ENCODE results near the gene TRMT2A.
A peak's percentile ranks its signal among the peaks of the same experiment; 100 is the strongest.
"Not testable (repeated sequence)": the region's sequence is repeated elsewhere in the genome, so short reads cannot be mapped to it uniquely, and the experiment has no call there.

TRMT2A gene, protein sequence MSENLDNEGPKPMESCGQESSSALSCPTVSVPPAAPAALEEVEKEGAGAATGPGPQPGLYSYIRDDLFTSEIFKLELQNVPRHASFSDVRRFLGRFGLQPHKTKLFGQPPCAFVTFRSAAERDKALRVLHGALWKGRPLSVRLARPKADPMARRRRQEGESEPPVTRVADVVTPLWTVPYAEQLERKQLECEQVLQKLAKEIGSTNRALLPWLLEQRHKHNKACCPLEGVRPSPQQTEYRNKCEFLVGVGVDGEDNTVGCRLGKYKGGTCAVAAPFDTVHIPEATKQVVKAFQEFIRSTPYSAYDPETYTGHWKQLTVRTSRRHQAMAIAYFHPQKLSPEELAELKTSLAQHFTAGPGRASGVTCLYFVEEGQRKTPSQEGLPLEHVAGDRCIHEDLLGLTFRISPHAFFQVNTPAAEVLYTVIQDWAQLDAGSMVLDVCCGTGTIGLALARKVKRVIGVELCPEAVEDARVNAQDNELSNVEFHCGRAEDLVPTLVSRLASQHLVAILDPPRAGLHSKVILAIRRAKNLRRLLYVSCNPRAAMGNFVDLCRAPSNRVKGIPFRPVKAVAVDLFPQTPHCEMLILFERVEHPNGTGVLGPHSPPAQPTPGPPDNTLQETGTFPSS

DNA sequence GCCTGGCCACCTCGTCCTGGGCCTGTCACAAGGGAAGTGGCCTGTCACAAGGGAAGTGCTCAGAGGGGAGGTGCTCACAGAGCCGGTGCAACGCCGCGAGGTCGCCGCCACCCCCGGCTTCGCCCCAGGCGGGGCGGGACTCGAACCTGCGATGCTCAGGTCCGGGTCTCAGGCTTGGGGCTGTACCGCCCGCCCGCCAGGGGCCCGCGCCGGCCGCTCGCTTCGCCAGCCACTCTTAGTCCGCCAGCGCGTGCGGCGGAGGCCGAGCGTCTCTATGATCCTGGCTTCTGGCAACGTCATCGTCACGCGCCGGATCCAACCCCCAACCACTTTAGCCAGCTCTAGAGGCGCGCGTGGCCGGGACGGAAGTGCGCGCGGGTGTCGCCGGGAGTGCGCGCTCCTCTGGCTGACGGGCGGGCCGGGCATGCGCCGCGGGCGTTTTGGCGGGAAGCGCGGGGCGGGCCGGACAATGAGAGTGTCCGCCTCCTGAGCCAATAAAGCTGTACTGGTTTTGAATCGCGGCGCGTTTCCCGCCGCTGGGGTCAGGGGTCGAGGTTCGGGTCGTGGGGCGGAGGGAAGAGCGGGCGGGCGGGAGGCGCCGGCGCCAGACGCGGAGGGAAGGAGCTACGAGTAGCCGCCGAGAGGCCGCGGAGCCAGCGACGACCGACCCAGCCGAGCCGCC, at the start of gene TRMT2A:
TRMT2A (minus strand) TSS at position 276 of the 682 bp plus-strand sequence. CDS start 320 bp downstream, outside the sequence.
- DNase-seq (ENCODE audit: low read depth) = peak; percentile 88

DNA sequence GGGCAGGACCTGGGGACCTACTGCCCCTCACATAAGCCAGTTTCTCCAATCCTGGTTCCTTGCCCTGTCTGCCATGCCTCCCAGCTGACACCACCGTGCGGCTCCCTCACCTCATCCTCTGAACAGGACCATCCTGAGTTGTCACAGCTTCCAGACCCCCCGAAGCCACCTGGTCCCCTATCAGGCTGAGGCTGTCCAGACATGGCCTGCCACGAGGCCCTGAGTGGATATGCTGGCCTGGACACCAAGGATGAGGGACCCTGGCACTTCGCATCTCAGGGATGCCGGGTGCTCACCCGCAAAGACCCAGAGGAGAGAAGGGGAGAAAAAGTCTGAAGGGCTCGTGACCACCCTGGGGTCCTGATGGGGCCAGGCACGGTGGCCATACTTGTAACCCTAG, 49.7 kb upstream of the TRMT2A start:
- no peak for DNase-seq (ENCODE audit: low read depth)

DNA sequence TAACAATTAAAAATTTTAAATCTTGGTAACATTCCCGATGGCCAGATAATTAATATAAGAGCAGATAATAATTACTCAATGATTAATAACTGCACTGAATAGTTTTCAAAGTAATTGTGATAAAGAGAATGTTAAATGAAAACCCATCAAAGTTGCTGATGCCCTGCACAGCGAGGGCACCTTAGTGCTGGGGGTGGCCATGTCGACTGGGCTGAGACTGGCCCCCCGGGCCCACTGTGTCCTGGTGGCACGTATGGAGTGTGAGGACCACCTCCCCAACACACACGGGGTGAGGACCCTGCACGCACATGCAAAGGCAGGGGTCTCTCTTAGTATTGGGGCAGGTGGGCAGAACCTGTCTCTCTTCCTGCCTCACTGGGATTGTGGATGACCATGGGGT, 48.9 kb upstream of the TRMT2A start:
- no peak for DNase-seq (ENCODE audit: low read depth)

DNA sequence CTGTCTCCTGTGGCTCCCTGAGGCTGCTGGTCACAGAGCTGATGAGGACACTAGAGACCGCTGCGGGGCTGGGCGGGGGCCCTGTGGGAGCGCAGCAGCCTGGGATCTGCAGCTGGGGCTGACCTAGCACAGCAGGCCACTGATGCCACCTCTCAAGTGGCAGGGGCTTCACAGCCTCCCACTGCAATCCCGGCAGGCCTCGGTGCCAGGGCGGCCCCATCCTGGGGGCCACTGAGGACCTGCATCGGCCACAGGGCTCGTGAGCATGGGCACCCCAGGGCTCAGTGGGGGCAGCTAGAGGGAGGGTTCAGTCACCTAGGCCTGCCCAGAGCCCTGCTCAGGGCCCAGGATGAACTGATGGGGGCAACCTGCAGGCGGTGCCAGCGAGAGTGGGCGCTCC, 48.4 kb upstream of the TRMT2A start:
- no peak for DNase-seq (ENCODE audit: low read depth)

DNA sequence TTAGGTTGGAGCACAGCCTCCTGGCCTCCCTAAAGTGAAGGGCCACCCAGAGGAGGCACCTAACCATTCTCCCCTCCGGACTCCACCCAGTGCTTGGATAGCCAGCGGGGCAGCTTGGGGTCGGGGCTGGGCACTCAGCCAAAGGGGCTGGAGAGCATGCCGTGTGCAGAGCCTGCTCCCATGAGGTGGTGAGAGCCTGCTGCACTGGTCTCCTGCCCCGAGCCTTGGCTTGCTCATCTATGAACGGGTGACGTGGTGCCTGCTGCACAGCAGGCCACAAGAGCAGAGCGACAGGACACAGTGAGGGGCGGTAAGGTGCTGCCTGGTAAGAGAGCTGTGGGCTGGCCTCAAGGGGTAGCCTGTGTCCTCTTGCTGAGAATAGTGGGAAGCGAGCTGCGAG, 47.8 kb upstream of the TRMT2A start:
- no peak for DNase-seq (ENCODE audit: low read depth)

DNA sequence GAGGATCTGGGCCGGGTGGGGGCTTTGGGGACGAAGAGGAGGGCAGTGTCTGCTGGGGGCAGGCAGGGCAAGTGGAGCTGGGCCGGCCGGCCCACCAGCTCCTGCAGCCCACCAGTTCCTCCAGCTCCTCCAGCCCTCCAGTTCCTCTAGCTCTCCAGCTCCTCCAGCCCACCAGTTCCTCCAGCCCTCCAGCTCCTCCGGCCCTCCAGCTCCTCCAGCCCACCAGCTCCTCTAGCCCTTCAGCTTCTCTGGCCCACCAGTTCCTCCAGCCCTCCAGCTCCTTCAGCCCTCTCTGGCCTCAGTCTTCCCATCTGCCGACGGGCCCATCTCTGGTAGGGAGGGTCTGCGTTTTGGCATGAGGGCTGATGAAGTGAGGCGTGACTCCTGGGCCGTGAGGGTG, 43.0 kb upstream of the TRMT2A start:
- DNase-seq (ENCODE audit: low read depth) = no peak

DNA sequence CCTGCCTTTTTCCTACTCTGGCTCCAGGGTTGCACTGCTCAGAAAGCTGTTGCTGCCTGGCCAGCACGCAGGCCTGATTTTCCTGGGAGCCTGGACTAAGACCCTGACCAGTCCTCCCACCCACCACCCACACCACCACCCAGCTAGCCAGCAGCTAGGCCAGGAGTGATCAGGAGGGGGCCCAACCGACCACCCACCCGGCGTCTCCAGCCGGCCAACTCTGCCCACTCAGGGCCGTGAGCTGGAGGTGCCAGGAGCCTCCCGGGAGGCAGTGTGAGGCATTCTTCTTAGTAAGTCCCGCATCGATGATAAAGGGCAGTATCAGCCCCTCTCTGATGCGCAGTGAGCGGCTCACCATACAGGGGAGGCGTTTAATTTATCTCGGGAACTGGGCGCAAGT, 42.5 kb upstream of the TRMT2A start:
- DNase-seq (ENCODE audit: low read depth) = not testable (repeated sequence)

DNA sequence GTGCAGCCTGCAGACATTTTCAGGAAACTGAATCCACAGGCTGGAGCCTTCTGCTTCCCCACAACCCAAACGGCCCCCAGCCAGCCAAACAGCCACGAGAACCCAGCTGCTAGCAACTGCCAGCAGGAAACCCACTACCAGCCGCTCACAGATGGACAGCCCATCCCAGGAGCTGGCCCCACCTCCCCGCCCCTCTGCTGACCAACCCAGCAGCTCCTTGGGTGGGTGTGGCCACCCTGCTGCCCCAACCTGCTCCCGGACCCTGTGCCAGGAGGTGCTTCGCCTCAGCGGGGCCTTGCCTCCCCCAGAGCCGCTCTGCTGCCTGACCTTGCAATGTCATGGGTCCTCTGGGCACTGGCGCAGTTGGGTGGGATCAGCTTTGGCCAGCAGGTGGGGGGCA, 42.0 kb upstream of the TRMT2A start:
- DNase-seq (ENCODE audit: low read depth) = no peak

DNA sequence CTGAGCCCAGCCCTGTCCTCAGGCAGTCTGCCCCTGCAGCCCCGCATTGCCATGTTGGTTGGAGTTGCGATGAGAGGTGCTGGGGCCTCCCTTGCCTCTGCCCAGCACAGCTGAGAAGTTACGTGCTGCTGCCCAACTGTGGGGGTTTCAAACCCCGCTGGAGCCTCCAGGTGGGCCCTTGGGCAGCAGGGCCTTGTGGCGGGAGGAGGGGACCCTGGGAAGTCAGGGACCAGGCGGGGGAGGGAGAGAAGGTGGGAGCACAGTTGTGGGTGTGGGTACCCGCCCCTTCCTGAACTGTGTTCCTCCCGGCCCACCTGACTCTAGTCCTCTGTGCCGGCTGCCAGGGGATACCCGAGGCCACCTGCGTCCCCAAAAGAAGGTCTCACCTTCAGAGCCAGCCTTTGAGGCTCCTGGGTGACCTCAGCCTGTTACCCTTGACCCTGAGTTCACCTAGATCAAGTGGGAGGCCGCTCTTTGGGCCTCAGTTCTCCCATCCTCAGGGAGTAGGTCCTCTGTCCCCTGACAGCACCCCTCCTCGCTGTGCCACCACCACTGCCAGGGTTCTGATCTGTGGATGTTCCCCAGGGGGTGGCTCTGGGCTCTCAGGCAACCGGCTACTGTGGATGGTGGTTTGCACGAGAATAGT, 41.5 kb upstream of the TRMT2A start:
- no peak for DNase-seq (ENCODE audit: low read depth)

DNA sequence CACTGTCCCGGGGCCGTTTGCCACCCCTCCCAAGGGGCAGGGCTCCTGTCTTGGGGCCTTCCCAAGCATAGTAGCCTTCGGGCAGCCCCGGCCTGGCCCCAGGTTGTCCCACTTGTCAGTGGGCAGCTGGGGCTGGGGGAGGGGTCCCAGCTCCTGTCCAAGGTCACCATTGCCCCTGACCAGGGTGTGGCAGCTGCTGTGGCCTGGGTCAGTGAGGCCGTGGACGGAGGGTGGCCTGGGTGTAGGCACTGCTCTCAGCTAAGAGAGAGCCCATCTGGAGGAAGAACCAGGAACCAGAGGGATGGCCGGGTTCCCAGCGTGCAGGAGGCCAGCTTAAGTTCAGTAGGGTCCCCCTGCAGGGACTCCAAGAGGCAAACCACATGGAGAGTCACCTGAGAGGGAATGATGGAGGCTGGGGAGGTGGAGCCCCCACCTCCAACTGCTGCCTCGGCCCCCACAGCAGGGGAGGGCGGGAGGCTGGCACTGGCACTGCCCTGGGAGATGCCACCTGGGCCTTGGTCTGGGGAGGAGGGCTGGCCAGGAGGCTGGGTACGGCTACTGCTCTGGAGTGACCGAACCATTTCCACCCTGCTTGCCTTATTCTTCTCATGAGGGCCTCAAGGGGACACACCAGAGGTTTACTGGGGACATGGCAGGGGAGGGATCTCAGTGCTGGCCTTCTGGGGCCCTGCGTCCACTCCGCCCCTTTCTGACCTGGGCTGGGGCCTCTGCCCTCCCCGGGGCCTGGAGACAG, 40.6 kb upstream of the TRMT2A start:
- DNase-seq (ENCODE audit: low read depth) = no peak

DNA sequence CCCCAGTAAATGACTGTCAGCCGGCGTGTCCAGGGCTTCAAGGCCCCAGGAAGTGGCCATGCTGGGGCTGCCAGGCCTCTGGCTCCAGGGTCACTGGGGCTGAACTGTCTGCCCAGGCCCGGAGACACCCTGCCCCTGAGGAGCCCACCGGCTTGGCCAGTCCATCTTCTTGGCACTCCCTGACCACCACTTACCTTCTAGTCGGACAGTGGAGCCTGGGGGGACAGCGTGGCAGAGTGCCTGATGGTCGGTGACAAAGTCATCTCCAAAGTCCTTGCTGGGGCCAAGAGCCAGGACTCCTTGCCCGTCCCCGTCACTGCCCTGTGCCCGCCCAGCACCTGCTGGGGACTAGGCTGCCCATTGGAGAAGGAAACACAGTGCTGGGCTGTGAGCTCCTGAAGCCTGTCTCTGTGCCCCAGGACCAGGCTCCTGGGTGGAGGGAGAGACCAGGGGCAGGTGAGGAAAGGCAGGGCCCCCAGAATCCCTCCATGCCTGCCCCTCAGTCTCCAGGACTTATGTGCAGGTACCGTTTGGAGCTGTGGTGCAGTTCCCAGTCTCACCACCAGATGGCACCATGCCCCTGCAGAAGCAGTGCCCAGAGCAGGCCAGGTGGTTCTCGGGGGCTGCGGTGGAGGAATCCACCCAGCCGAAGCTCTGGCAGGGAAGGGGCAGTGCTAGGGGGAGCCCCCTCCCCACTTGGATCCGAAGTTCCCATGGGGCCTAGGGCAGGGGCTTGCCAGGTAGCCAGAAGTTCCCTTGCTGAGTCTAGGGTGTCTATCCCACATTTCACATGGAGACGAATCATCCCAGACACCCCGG, 39.8 kb upstream of the TRMT2A start:
- DNase-seq (ENCODE audit: low read depth) = peak; percentile 15

DNA sequence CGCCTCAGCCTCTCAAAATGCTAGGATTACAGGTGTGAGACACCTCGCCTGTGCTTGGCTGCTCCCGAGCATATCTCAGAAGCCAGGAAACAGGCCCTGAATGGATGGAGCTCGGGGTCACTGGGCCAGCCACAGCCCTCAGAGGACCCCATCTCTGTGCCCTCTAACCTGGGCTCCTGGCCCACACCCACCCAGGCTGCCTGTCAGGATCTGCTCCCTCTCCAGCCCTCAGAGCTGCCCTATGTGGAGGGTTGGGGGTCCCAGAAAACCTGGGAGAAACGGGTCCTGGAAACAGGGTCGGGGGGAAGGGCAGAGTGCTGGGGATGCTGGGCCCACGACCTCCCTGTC, 39.0 kb upstream of the TRMT2A start:
- DNase-seq (ENCODE audit: low read depth) = no peak

DNA sequence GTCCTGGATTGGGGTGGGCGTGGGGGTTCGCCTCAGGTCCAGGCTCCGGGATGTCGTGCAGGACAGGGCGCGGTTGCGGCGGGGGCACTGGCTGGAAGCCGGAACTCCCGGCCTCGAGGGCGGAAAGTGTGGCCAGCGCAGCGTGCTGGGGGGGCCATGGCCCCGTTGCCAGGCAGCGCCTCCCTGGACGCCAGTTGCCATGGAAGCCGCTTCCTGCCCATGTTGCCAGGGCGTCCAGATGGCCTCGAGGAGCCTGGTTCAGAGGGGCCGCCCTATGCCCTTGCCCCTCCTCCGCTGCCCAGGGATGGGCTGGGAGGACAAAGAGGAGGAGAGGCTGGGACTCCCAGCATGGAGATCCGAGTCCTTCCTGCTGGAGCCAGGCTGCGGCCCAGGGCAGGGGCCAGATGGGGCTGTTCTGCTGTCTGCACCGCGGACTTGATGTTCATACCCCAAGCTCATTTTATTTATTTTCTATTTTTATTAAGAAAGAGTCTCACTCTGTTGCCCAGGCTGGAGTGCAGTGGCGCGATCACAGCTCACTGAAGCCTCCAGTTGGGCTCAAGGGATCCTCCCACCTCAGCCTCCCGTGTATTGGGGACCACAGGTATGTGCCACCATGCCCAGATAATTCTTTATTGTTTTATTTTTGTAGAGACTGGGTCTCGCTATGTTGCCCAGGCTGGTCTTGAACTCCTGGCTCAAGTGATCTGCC, 38.5 kb upstream of the TRMT2A start:
- no peak for DNase-seq (ENCODE audit: low read depth)

DNA sequence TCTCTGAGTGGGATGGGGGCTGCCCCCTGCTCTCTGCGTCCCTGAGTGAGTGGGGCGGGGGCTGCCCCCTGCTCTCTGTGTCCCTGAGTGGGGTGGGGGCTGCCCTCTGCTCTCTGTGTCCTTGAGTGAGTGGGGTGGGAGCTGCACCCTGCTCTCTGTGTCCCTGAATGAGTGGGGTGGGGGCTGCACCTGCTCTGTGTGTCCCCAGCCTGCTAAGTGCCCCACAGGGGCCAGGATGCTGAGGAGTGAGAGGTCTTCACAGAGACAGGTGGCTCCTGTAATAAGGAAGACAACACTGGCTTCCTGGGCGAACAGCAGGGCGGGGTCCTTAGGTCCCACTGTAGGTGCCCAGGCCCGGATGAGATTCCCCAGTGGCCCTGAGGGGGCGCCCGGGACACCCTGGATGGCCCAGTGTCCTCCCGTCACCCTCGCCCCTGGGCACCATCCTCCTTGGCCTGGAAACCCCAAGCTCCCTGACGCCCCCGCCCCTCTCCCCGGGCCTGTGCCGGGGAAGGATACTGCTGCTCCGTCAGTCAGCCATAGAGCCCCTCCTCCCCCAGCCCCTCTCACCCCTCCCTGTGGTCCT, 37.7 kb upstream of the TRMT2A start:
- DNase-seq (ENCODE audit: low read depth) = no peak

DNA sequence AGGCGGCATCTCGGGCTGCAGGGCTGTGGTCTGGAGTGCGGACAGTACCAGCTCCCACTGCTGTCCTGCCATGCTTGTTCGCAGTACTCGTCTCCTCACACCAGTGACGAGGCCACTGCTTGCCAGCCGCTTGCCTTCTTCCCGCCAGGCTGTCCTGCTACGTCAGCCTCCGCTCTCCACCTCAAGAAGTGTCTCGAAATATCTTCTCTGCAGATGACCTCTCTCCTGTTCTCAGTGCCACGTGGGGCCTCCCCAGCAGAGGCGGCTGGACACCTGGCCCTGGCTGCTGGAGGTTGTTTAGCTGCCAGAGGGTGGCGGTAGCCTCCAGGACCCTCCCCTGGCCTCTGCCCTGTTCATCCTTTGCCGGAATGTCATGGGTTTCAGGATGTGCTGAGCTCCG, 36.9 kb upstream of the TRMT2A start:
- no peak for DNase-seq (ENCODE audit: low read depth)

DNA sequence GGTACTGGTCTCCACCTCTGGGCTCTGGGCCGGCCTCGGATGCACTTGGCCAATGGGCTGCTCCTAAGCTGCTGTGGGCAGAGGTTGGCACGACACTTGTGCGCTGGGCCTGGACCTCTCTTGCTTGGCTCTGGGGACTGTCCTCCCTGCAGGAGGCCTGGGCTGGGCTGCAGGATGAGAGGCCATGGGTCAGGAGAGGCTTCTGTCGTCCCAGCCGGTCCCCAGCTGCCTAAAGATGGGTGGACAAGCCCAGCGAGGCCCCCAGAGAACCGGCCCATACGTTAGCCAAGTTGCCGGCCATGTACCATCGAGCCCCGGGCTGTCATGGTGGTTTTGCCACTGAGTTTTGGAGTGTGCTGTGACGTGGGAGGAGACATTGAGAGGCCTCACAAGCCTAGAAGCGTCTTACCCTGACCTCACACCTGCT, 35.5 kb upstream of the TRMT2A start:
- DNase-seq (ENCODE audit: low read depth) = no peak

DNA sequence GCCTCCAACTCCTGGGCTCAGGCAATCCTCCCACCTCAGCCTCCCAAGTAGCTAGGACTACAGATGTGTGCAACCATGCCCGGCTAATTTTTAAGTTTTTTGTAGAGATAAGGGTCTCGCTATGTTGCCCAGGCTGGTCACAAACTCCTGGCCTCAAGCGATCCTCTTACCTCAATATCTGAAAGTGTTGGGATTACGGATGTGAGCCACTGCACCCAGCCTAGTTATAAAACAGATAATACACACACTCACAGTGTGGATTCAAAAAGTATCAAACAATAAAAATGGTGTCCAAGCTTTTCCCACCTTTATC, 34.2 kb upstream of the TRMT2A start:
- DNase-seq (ENCODE audit: low read depth) = no peak

DNA sequence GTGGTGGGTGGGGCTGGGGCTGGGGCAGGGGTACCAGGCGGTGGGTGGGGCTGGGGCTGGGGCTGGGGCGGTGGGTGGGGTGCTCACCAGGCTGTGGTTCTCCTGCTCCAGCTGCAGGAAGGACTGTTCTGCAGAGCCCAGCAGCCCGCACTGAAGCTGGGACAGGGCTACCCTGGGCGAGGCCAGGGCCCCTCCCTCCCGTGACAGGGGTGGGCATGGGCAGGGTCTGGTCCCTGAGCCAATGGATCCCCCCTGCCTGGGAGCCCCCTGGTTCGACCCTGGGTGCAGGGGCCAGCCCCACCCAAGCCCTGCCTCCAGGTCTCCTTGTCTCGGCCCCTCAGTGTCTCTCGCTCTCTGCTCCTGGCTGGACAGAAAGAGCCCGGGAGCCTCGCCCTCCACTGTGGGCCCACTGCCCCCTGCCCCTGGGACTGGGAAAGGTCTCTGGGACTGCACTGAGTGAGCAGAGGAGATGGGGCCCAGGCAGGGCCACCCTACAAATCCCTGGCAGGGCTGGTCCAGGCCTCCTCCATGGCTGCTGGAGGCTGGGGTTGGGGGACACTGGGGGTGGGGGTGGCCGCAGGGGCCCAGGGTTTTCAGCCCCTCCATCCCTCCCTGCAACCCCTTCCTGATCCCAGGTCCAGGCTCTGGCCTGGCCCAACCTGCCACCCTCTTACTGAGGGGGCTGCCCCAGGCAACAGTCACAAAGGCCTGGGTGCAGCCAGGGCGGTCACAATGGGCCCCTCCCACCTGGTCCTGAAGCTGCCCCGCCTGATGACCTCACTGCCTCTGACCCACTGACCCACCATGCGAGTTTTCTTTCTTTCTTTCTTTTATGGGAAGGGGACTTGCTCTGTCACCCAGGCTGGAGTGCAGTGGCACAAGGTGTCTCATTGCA, 33.6 kb upstream of the TRMT2A start, which contains the start of gene CCDC188:
CCDC188 (minus strand) TSS at position 675 of the 895 bp plus-strand sequence; CDS start at position 606, 69 bp downstream.
- DNase-seq (ENCODE audit: low read depth) = no peak
